GM21717 (cell line): ENCODE measurements around the gene GRIN3B.

Source experiments
- ATAC-seq: cut with Tn5 transposase; IDR thresholded peaks from one replicate; pipeline ENCODE4 v1.9.1; 2021; ENCODE audit warnings: mild to moderate bottlenecking, moderate library complexity; ENCODE audit not compliant: unreplicated experiment

The GRIN3B gene

DNA sequence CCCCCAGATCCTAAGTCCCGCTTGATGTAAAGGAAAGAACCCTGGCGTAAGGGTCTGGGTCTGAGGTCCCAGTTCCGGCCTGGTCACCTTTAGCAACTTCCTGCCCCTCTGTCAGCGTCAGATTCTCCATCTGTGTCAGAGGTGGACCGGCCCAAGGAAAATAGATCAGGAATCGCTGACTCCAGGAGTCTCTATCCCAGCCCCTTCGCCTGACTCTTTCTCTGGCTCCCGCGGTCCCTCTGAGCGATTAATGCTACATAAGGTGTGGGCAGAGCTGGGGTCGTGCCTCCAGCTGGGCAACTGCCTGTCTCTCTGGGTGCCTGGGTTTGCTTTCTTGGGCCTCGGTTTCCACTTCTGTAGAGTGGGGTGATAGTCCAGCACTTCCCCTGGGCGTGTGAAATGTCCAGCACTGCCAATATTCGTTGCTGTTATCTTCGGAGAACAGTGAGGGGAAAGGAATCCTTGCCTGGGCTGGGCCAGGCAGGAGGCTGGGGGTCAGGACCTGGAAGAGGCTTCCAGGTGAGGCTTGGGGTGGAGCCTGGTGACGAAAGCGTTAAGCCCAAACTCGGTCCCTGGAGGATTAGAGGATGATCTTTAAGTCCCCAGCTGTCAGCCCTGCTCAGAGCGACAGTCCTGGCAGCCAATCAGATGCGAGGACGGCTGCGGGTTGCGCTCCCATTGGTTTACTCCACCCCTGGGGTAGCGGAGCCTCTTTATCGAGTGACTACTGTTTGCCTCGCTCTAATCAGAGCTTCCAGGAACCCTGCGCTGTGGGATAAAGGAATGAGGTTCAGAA is 40.5 kb downstream of the GRIN3B start:
- peak; percentile 34 for ATAC-seq

GRCh38 chr19:1041272-1041834 is 41.1 kb downstream of the GRIN3B start:
- no peak for ATAC-seq

- ATAC-seq, result no peak
These were observed 41.8 kb downstream of the GRIN3B start for GRCh38 chr19:1041835-1042685.

GRCh38 chr19:1042689-1043511 is 42.7 kb downstream of the GRIN3B start:
- no peak for ATAC-seq

DNA sequence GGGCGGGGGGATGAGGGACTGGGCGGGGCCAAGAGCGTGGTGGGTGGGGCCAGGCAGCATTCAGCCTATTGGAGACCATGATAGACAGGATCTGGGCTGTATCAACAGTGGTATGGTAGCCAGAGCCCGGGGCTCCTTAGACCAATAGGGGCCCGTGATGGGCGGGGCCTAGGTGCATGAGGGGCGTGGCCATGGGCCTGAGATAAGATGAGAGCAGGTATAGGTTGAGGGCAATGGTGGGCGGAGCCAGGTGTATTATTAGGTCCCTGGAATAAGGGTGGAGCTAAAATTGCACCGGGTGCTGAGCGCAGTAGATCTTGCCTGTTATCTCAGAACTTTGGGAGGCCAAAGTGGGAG is 45.0 kb downstream of the GRIN3B start:
- no peak for ATAC-seq

GRCh38 chr19:1046117-1046626 is 46.0 kb downstream of the GRIN3B start:
- ATAC-seq, result no peak

- no peak for ATAC-seq
These were observed 46.8 kb downstream of the GRIN3B start for GRCh38 chr19:1046836-1047695.

- no peak for ATAC-seq
These were observed 47.5 kb downstream of the GRIN3B start for GRCh38 chr19:1047696-1048147.

DNA sequence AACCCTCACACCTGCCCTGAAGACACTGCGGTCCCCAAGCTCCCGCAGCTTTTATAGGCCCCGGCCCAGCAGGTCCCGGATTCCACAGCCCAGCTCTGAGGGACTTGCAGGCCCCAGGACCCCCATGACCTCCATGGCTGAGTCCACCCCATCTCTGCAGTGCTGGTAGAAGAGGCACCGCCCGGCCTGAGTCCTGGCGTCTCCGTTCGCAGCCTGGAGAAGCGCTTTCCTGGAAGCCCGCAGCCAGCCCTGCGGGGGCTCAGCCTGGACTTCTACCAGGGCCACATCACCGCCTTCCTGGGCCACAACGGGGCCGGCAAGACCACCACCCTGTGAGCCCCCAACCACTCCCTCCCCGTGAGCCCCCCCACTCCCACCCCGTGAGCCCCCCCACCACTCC is 48.9 kb downstream of the GRIN3B start:
- ATAC-seq, result no peak

- ATAC-seq, result no peak
These were observed 49.6 kb downstream of the GRIN3B start for GRCh38 chr19:1049800-1050199.

DNA sequence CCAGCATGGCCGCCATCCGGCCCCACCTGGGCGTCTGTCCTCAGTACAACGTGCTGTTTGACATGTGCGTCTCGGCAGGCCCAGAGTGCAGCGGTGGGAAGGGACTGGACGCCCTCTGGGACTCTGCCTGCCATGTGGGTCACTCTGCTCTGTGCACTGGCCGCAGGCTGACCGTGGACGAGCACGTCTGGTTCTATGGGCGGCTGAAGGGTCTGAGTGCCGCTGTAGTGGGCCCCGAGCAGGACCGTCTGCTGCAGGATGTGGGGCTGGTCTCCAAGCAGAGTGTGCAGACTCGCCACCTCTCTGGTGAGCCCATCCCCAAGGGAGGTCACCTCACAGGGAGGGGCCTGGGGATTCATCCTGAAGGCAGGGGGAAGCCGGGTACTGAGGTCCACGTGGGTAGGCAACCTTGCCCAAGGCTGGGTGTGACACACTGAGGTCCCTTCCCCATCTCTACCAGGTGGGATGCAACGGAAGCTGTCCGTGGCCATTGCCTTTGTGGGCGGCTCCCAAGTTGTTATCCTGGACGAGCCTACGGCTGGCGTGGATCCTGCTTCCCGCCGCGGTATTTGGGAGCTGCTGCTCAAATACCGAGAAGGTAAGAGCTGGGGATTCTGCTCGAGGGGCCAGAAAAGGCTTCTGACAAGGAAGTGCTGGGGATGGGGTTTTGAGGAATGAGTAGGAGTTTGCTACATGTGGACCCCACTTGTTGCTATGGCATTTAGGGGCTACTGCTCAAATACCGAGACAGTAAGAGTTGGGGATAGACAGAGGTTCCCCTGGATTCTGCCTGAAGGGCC is 51.0 kb downstream of the GRIN3B start:
- no peak for ATAC-seq

GRCh38 chr19:1051791-1052190 is 51.6 kb downstream of the GRIN3B start:
- ATAC-seq, result no peak

- no peak for ATAC-seq
These were observed 52.2 kb downstream of the GRIN3B start for GRCh38 chr19:1052349-1052975.

DNA sequence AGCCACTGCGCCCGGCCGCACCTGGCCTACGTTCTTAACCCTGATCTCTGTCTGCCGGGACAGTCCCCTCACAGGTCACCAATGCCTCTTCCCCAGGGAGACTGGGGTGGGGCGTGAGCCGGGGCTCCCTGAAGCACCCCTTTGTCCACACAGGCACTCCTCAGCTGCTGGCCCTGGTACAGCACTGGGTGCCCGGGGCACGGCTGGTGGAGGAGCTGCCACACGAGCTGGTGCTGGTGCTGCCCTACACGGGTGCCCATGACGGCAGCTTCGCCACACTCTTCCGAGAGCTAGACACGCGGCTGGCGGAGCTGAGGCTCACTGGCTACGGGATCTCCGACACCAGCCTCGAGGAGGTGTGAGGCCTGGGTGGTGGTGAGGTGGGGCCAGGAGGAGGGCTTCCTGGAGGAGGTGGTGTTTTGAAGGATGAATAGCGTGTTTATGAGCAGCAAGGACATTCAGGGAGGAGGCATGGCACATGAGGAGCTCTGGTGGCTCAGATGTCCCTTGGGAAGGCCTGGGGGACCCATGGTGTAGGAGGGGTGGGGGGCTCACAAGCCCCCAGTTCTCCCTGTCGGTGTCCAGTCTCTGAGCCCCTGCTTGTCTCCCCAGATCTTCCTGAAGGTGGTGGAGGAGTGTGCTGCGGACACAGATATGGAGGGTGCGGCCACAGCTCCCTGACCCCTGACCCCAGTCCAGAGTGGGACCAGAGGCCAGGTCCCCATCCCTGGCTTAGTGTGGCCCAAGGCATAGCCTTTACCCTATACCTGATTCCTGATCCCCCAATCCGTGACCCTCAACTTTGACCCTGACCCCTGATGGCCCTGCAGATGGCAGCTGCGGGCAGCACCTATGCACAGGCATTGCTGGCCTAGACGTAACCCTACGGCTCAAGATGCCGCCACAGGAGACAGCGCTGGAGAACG is 53.2 kb downstream of the GRIN3B start:
- no peak for ATAC-seq

DNA sequence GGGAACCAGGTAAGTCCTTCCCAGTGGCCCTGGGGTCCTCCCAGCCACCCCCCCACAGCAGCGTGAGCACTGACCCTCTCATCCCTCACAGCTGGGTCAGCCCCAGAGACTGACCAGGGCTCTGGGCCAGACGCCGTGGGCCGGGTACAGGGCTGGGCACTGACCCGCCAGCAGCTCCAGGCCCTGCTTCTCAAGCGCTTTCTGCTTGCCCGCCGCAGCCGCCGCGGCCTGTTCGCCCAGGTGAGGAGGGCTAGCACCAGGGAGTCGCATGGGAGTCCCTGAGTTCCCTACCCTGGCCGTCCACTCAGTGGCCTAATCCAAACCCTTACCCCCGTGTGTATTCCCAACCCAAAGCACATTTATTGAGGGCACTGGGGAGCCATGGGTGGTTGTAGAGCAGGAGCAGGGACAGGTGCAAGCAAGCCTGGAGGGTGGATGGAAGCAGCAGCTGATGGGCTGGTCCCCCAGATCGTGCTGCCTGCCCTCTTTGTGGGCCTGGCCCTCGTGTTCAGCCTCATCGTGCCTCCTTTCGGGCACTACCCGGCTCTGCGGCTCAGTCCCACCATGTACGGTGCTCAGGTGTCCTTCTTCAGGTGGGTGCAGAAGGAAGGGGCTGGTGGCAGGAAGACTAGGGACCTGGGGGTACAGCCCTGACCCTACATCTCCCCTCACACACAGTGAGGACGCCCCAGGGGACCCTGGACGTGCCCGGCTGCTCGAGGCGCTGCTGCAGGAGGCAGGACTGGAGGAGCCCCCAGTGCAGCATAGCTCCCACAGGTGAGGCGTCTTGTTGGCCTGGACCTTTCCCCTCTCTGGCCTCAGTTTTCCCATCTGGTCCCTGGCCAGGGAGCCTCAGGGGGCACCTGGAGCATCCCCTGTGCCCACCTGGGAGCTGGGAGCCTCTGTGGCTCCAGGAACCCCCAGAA is 54.1 kb downstream of the GRIN3B start:
- ATAC-seq, result no peak

- no peak for ATAC-seq
These were observed 54.8 kb downstream of the GRIN3B start for GRCh38 chr19:1055028-1055425.
